ENCODE measurements around the gene SPACDR.
"Not testable (repeated sequence)": the region's sequence is repeated elsewhere in the genome, so short reads cannot be mapped to it uniquely, and the experiment has no call there.

- not testable (repeated sequence) for TF ChIP-seq POLR2A, CTCF (IDR thresholded peaks at IDR 0.05)
Observed at GRCh38 chr7:100447363-100447762, 16.7 kb downstream of the SPACDR start.
